ENCODE measurements around the gene ZNF135. TPM values are rescaled to one million over a fixed set of nuclear protein-coding genes. Genes with fewer than 3 reads are reported as not detected.

ZNF135 gene
- total RNA-seq, 1 experiment from 2014 or later: not detected

DNA sequence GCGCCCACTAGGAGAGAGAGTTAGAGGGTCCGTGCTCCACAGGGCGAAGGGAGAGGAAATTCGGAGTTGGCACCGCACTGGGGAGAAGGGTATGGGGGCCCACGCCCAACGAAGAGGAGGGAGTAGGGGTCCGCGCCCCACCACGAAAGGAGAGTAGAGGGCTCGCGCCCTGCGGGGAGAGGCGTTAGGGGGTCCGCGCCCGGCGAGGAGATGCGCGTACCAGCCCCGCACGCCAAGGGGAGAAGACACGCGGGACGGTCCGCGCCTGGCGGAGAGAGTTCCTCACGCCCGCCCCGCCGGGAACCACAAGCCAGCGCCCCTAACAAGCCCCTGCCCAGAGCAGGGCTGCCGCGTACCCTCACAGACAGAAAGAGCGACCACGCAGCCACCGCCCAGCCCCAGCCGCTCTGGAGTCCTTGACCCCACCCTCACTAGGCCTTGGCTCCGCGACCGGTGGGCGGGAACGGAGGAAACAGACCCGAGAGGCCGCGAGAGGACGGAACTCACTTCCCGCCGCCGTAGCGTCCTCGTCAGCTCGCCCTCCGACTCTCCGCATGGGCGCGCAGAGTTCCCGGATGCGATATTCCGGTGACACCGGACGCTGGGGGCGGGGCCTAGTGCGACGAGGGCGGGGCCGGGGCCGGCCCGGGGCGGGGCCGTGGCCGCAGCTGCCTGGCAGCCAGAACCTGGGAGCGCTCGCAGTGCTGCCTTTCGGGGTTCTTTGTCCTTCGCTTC lies 58.9 kb downstream of the ZNF135 start:
- DNase-seq (no peak), ATAC-seq (no peak)
- no peak for TF ChIP-seq EZH2 (IDR thresholded peaks at IDR 0.05; ENCODE audit: low read length, unreplicated experiment)
- TF ChIP-seq EZH2phosphoT487 (IDR thresholded peaks at IDR 0.05; ENCODE audit: borderline replicate concordance, low read length): no peak
- TF ChIP-seq, protein P1, sequence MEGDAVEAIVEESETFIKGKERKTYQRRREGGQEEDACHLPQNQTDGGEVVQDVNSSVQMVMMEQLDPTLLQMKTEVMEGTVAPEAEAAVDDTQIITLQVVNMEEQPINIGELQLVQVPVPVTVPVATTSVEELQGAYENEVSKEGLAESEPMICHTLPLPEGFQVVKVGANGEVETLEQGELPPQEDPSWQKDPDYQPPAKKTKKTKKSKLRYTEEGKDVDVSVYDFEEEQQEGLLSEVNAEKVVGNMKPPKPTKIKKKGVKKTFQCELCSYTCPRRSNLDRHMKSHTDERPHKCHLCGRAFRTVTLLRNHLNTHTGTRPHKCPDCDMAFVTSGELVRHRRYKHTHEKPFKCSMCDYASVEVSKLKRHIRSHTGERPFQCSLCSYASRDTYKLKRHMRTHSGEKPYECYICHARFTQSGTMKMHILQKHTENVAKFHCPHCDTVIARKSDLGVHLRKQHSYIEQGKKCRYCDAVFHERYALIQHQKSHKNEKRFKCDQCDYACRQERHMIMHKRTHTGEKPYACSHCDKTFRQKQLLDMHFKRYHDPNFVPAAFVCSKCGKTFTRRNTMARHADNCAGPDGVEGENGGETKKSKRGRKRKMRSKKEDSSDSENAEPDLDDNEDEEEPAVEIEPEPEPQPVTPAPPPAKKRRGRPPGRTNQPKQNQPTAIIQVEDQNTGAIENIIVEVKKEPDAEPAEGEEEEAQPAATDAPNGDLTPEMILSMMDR (conservative IDR thresholded peaks at IDR 0.05; ENCODE audit: low read depth, low read length): no peak
- no peaks in the 10 kb centered on the region for H3K4me1 ChIP-seq (ENCODE audit: insufficient read depth, low read length)
- intact Hi-C loops (cut with micrococcal nuclease): no loop called here
- BruUV-seq (replicated peaks): no TSS peak
- H3K27me3 ChIP-seq (ENCODE audit: low read length): no peaks in the 10 kb centered on the region
- no peak overlapping the region for H2AFZ ChIP-seq (ENCODE audit: low read length)
- H3K9ac ChIP-seq (ENCODE audit: low read length): no peak overlapping the region
- POLR2A ChIA-PET (ENCODE audit: unreplicated experiment): no interaction called here
- peaks cover 3% of the 10 kb centered on the region; the same call in 1 of the 2 replicates for H3K36me3 ChIP-seq (ENCODE audit: low read depth, low read length)
- H3K79me2 ChIP-seq (ENCODE audit: low read length): no peaks in the 10 kb centered on the region
- CTCF ChIA-PET: no interaction called here
- no peaks in the 10 kb centered on the region for H3K9me2 ChIP-seq (replicated peaks; ENCODE audit: low read length)
- peaks cover 56% of the 10 kb centered on the region for H3K9me3 ChIP-seq (ENCODE audit: low read length)
- H3K27ac ChIP-seq (ENCODE audit: low read length): no peak overlapping the region
- H3K4me3 ChIP-seq (ENCODE audit: low read length): no peak overlapping the region
- no peaks in the 10 kb centered on the region for H4K20me1 ChIP-seq (ENCODE audit: low read length)
- H3F3A ChIP-seq (ENCODE audit: low read length, unreplicated experiment): no peaks in the 10 kb centered on the region
- no peak overlapping the region for H3K4me2 ChIP-seq (ENCODE audit: low read length)

- Histone ChIP-seq H2AFZ (ENCODE audit: low read length) (no peak overlapping the region), H3K4me3 (ENCODE audit: low read length) (no peak overlapping the region; the same call in 1 of the 2 replicates), H4K20me1 (ENCODE audit: low read length) (no peaks in the 10 kb centered on the region), H3K36me3 (ENCODE audit: low read depth, low read length) (peaks cover 3% of the 10 kb centered on the region; the same call in 1 of the 2 replicates), H3K27me3 (ENCODE audit: low read length) (no peaks in the 10 kb centered on the region), H3K27ac (ENCODE audit: low read length) (no peak overlapping the region), H3K79me2 (ENCODE audit: low read length) (no peaks in the 10 kb centered on the region), H3K9me3 (ENCODE audit: low read length) (peaks cover 64% of the 10 kb centered on the region), H3K4me2 (ENCODE audit: low read length) (no peak overlapping the region), H3K4me1 (ENCODE audit: insufficient read depth, low read length) (no peaks in the 10 kb centered on the region), H3K9ac (ENCODE audit: low read length) (no peak overlapping the region), H3K9me2 (replicated peaks; ENCODE audit: low read length) (no peaks in the 10 kb centered on the region), H3F3A (ENCODE audit: low read length, unreplicated experiment) (no peaks in the 10 kb centered on the region)
- CTCF ChIA-PET: no interaction called here
- BruUV-seq (replicated peaks): no TSS peak
- DNase-seq: no peak
- no peak for ATAC-seq
- intact Hi-C loops (cut with micrococcal nuclease): no loop called here
- POLR2A ChIA-PET (ENCODE audit: unreplicated experiment): no interaction called here
- TF ChIP-seq EZH2 (IDR thresholded peaks at IDR 0.05; ENCODE audit: low read length, unreplicated experiment) (no peak), EZH2phosphoT487 (IDR thresholded peaks at IDR 0.05; ENCODE audit: borderline replicate concordance, low read length) (no peak)
- TF ChIP-seq, protein P1 (conservative IDR thresholded peaks at IDR 0.05; ENCODE audit: low read depth, low read length): no peak
Observed at GRCh38 chr19:58118979-58119733, 60.1 kb downstream of the ZNF135 start.

Other genes with a start within 250 kb of the ZNF135 start
- gene ZNF552, start 244.4 kb upstream of the ZNF135 start, total RNA-seq (2014; rRNA removed): 8.4 and 12.0 TPM in 2 replicates
- 21.2 and 28.0 TPM in 2 replicates for gene ZNF587B, start 229.0 kb upstream of the ZNF135 start, total RNA-seq (2014; rRNA removed)
- gene ZNF587, start 209.4 kb upstream of the ZNF135 start, total RNA-seq (2014; rRNA removed): 16.3 and 21.4 TPM in 2 replicates
- gene ZNF814, start 170.2 kb upstream of the ZNF135 start, total RNA-seq (2014; rRNA removed): 3.3 and 3.6 TPM in 2 replicates
- gene ZNF417, start 142.7 kb upstream of the ZNF135 start, total RNA-seq (2014; rRNA removed): 9.3 and 10.1 TPM in 2 replicates
- gene ZNF418, start 123.9 kb upstream of the ZNF135 start, total RNA-seq (2014; rRNA removed): 0.04 TPM in 1 of 2 replicates, not detected in the other
- 4.4 and 5.5 TPM in 2 replicates for gene ZNF256, start 111.6 kb upstream of the ZNF135 start, total RNA-seq (2014; rRNA removed)
- 0.40 TPM in 1 of 2 replicates, not detected in the other for gene C19orf18, start 84.7 kb upstream of the ZNF135 start, total RNA-seq (2014; rRNA removed)
- 6.0 and 7.0 TPM in 2 replicates for gene ZNF606, start 56.5 kb upstream of the ZNF135 start, total RNA-seq (2014; rRNA removed)
- gene ZSCAN1, start 25.3 kb upstream of the ZNF135 start, total RNA-seq (2014; rRNA removed): not detected in 2 replicates
- 0.66 and 1.7 TPM in 2 replicates for gene ZSCAN18, start 38.9 kb downstream of the ZNF135 start, total RNA-seq (2014; rRNA removed)
- 8.2 and 10.5 TPM in 2 replicates for gene ZNF329, start 91.5 kb downstream of the ZNF135 start, total RNA-seq (2014; rRNA removed)
- gene ZNF274, start 123.8 kb downstream of the ZNF135 start, total RNA-seq (2014; rRNA removed): 15.4 and 16.1 TPM in 2 replicates
- 73.7 and 115 TPM in 2 replicates for gene ZNF544, start 169.6 kb downstream of the ZNF135 start, total RNA-seq (2014; rRNA removed)
- 7.3 and 7.9 TPM in 2 replicates for gene ZNF8, start 219.7 kb downstream of the ZNF135 start, total RNA-seq (2014; rRNA removed)
- gene ERVK3-1, start 246.1 kb downstream of the ZNF135 start, total RNA-seq (2014; rRNA removed): 104 and 116 TPM in 2 replicates

All from PC-3 (cell line).